Activated CD8-positive, alpha-beta memory T cell treated with anti-CD3 and anti-CD28 coated beads, Interleukin-2, amount 10 ng/mL, durations not matched to agents 7 days and 5 days (primary cell): ENCODE data around the gene RNF126. TPM values are rescaled to one million over a fixed set of nuclear protein-coding genes. Genes with fewer than 3 reads are reported as not detected.

Experiments used
- ATAC-seq: fragments of 150-1000 bp; cut with Tn5 transposase; one replicate; pipeline ENCODE4 v1.10.0; 2021; ENCODE audit warnings: moderate library complexity
- CTCF ChIA-PET: fragments of 350-600 bp; sonication (Branson Sonifier 250); formaldehyde crosslinking; loops from one replicate; lab custom pipeline; 2021; ENCODE audit warnings: antibody characterized with exemption; lab: Charles Lee
- DNase-seq: peaks from one replicate; pipeline ENCODE4 v3.0.0-alpha.2; 2020
- H3K27ac Mint-ChIP-seq: one replicate; pipeline ENCODE4 v1.8.0; 2021; ENCODE audit warnings: mild to moderate bottlenecking, mixed read lengths
- H3K27me3 Mint-ChIP-seq: one replicate; pipeline ENCODE4 v1.8.0; 2021; ENCODE audit warnings: mixed read lengths
- H3K36me3 Mint-ChIP-seq: one replicate; pipeline ENCODE4 v1.8.0; 2021; ENCODE audit warnings: mild to moderate bottlenecking, mixed read lengths
- H3K4me1 Mint-ChIP-seq: one replicate; pipeline ENCODE4 v1.8.0; 2021; ENCODE audit warnings: mixed read lengths
- H3K4me3 Mint-ChIP-seq: one replicate; pipeline ENCODE4 v1.8.0; 2021; ENCODE audit warnings: mild to moderate bottlenecking, moderate library complexity, mixed read lengths
- H3K9me3 Mint-ChIP-seq: one replicate; pipeline ENCODE4 v1.8.0; 2022; ENCODE audit warnings: low read depth, mixed read lengths
- total RNA-seq, 2 experiments: library from RNA; stranded (reverse); gene quantifications; one replicate each; pipeline ENCODE4 v1.2.3, GENCODE V29; 2021

The RNF126 gene
- total RNA-seq, 2 experiments from 2014 or later: 76.9 to 83.0 TPM

- H3K36me3 Mint-ChIP-seq: peaks cover 3% of the 10 kb centered on the region
- peak overlapping the region; percentile 22 for H3K4me3 Mint-ChIP-seq
- H3K27ac Mint-ChIP-seq: peak overlapping the region; percentile 84
- DNase-seq (peak; percentile 81), ATAC-seq (no peak)
- peaks cover 2% of the 10 kb centered on the region for H3K9me3 Mint-ChIP-seq
- CTCF ChIA-PET: interaction anchor here (0.6 to 3.7 kb wide), 7 partner anchors 14 to 132 kb away, joined by 3 to 40 read pairs (median 3); no protein-coding TSS in a partner anchor
- peaks cover 12% of the 10 kb centered on the region for H3K27me3 Mint-ChIP-seq
- H3K4me1 Mint-ChIP-seq: peaks cover 26% of the 10 kb centered on the region
Observed at GRCh38 chr19:664913-665443, 2.0 kb upstream of the RNF126 start.

- Mint-ChIP-seq H3K36me3 (peaks cover 5% of the 10 kb centered on the region), H3K4me1 (peaks cover 36% of the 10 kb centered on the region), H3K9me3 (no peaks in the 10 kb centered on the region), H3K27me3 (peaks cover 5% of the 10 kb centered on the region), H3K27ac (peak overlapping the region; percentile 84), H3K4me3 (peak overlapping the region; percentile 75)
- no peak for ATAC-seq
- DNase-seq: no peak
- CTCF ChIA-PET: interaction anchor here (0.6 to 3.7 kb wide), 6 partner anchors 16 to 413 kb away, joined by 3 to 40 read pairs (median 4); no protein-coding TSS in a partner anchor
Observed at GRCh38 chr19:663682-664117, 686 bp upstream of the RNF126 start.

- Mint-ChIP-seq H3K4me1 (peaks cover 42% of the 10 kb centered on the region), H3K4me3 (peak overlapping the region; percentile 94), H3K36me3 (peaks cover 5% of the 10 kb centered on the region), H3K27ac (peak overlapping the region; percentile 95), H3K9me3 (no peaks in the 10 kb centered on the region), H3K27me3 (no peaks in the 10 kb centered on the region)
- DNase-seq (peak; percentile 87), ATAC-seq (peak; percentile 43)
- CTCF ChIA-PET: interaction anchor here (1.4 to 3.7 kb wide), 5 partner anchors 17 to 152 kb away, joined by 3 to 40 read pairs (median 6); no protein-coding TSS in a partner anchor
Observed at GRCh38 chr19:662207-662961, 630 bp downstream of the RNF126 start.

- CTCF ChIA-PET: interaction anchor here (1.6 to 2.2 kb wide), 2 partner anchors 18 to 151 kb away, joined by 5 to 9 read pairs; no protein-coding TSS in a partner anchor
- Mint-ChIP-seq H3K4me1 (peaks cover 47% of the 10 kb centered on the region), H3K36me3 (peaks cover 5% of the 10 kb centered on the region), H3K27ac (peak overlapping the region; percentile 95), H3K9me3 (no peaks in the 10 kb centered on the region), H3K27me3 (no peaks in the 10 kb centered on the region), H3K4me3 (peak overlapping the region; percentile 94)
- DNase-seq: peak; percentile 83
- ATAC-seq: peak; percentile 48
Observed at GRCh38 chr19:661427-662196, 1.4 kb downstream of the RNF126 start.

GRCh38 chr19:660793-661426 lies 2.1 kb downstream of the RNF126 start:
- no peak for ATAC-seq
- peaks cover 5% of the 10 kb centered on the region for H3K36me3 Mint-ChIP-seq

GRCh38 chr19:658916-659839 lies 3.8 kb downstream of the RNF126 start:
- ATAC-seq (no peak), DNase-seq (no peak)
- Mint-ChIP-seq H3K4me1 (peaks cover 46% of the 10 kb centered on the region), H3K9me3 (no peaks in the 10 kb centered on the region), H3K27me3 (no peaks in the 10 kb centered on the region), H3K36me3 (peaks cover 9% of the 10 kb centered on the region), H3K4me3 (peak overlapping the region; percentile 94), H3K27ac (peak overlapping the region; percentile 64)
- CTCF ChIA-PET: no interaction called here

More at GRCh38 chr19:660793-661426, 2.1 kb downstream of the RNF126 start:
- CTCF ChIA-PET: interaction anchor here (0.9 to 2.2 kb wide), 4 partner anchors 19 to 323 kb away, joined by 3 to 9 read pairs (median 4); partner anchors contain the start of gene WDR18
- no peak for DNase-seq
- peak overlapping the region; percentile 94 for H3K4me3 Mint-ChIP-seq
- H3K27me3 Mint-ChIP-seq: no peaks in the 10 kb centered on the region
- peaks cover 48% of the 10 kb centered on the region for H3K4me1 Mint-ChIP-seq
- no peaks in the 10 kb centered on the region for H3K9me3 Mint-ChIP-seq
- peak overlapping the region; percentile 95 for H3K27ac Mint-ChIP-seq

GRCh38 chr19:658059-658839 lies 4.8 kb downstream of the RNF126 start:
- Mint-ChIP-seq H3K9me3 (no peaks in the 10 kb centered on the region), H3K4me3 (no peak overlapping the region), H3K4me1 (peaks cover 38% of the 10 kb centered on the region), H3K27me3 (no peaks in the 10 kb centered on the region), H3K36me3 (peaks cover 13% of the 10 kb centered on the region), H3K27ac (no peak overlapping the region)
- CTCF ChIA-PET: no interaction called here
- no peak for ATAC-seq
- DNase-seq: no peak

GRCh38 chr19:657611-658010 lies 5.4 kb downstream of the RNF126 start:
- DNase-seq (no peak), ATAC-seq (no peak)
- H3K9me3 Mint-ChIP-seq: no peaks in the 10 kb centered on the region
- peaks cover 38% of the 10 kb centered on the region for H3K4me1 Mint-ChIP-seq
- no peaks in the 10 kb centered on the region for H3K27me3 Mint-ChIP-seq
- H3K36me3 Mint-ChIP-seq: peaks cover 15% of the 10 kb centered on the region
- no peak overlapping the region for H3K27ac Mint-ChIP-seq
- H3K4me3 Mint-ChIP-seq: no peak overlapping the region
- CTCF ChIA-PET: no interaction called here

GRCh38 chr19:656751-657559 lies 6.1 kb downstream of the RNF126 start:
- H3K27ac Mint-ChIP-seq: no peak overlapping the region
- DNase-seq: no peak
- H3K36me3 Mint-ChIP-seq: peaks cover 15% of the 10 kb centered on the region
- H3K9me3 Mint-ChIP-seq: no peaks in the 10 kb centered on the region
- no peak overlapping the region for H3K4me3 Mint-ChIP-seq
- no peaks in the 10 kb centered on the region for H3K27me3 Mint-ChIP-seq
- peaks cover 38% of the 10 kb centered on the region for H3K4me1 Mint-ChIP-seq
- no peak for ATAC-seq
- CTCF ChIA-PET: interaction anchor here (1.1 to 2.2 kb wide), 2 partner anchors 47 to 77 kb away, joined by 3 to 6 read pairs; no protein-coding TSS in a partner anchor

- no peak overlapping the region for H3K4me3 Mint-ChIP-seq
- no peak overlapping the region for H3K27ac Mint-ChIP-seq
- DNase-seq (no peak), ATAC-seq (no peak)
- peaks cover 15% of the 10 kb centered on the region for H3K36me3 Mint-ChIP-seq
- H3K4me1 Mint-ChIP-seq: peaks cover 35% of the 10 kb centered on the region
- CTCF ChIA-PET: interaction anchor here (0.7 to 2.2 kb wide), 3 partner anchors 31 to 78 kb away, joined by 3 to 6 read pairs (median 3); no protein-coding TSS in a partner anchor
- no peaks in the 10 kb centered on the region for H3K27me3 Mint-ChIP-seq
- no peaks in the 10 kb centered on the region for H3K9me3 Mint-ChIP-seq
Observed at GRCh38 chr19:655691-656090, 7.3 kb downstream of the RNF126 start.

GRCh38 chr19:653425-653824 lies 9.6 kb downstream of the RNF126 start:
- DNase-seq (no peak), ATAC-seq (no peak)
- Mint-ChIP-seq H3K4me3 (no peak overlapping the region), H3K27ac (no peak overlapping the region), H3K9me3 (no peaks in the 10 kb centered on the region), H3K4me1 (peaks cover 15% of the 10 kb centered on the region), H3K36me3 (peaks cover 12% of the 10 kb centered on the region), H3K27me3 (no peaks in the 10 kb centered on the region)
- CTCF ChIA-PET: no interaction called here
